GM03348 (cell line): ENCODE data around the gene FIBP.

Source experiments
- DNase-seq: peaks from one replicate; pipeline ENCODE4 v3.0.0; 2012; ENCODE audit warnings: low spot score

The FIBP gene

GRCh38 chr11:65870706-65871681 is 17.3 kb downstream of the FIBP start:
- DNase-seq = no peak

- no peak for DNase-seq
These were observed 18.0 kb downstream of the FIBP start for GRCh38 chr11:65870307-65870658.

- no peak for DNase-seq
These were observed 18.5 kb downstream of the FIBP start for GRCh38 chr11:65869643-65870306.

- DNase-seq = no peak
These were observed 19.4 kb downstream of the FIBP start for GRCh38 chr11:65868907-65869306.

- DNase-seq = no peak
These were observed 20.1 kb downstream of the FIBP start for GRCh38 chr11:65868076-65868667.

GRCh38 chr11:65867284-65868071 is 20.8 kb downstream of the FIBP start:
- peak; percentile 46 for DNase-seq

- no peak for DNase-seq
These were observed 21.6 kb downstream of the FIBP start for GRCh38 chr11:65866509-65867283.

GRCh38 chr11:65865550-65866172 is 22.6 kb downstream of the FIBP start:
- no peak for DNase-seq

GRCh38 chr11:65864706-65865471 is 23.4 kb downstream of the FIBP start:
- DNase-seq = no peak

GRCh38 chr11:65863889-65864705 is 24.2 kb downstream of the FIBP start:
- DNase-seq = no peak

GRCh38 chr11:65862941-65863888 is 25.1 kb downstream of the FIBP start:
- no peak for DNase-seq

- DNase-seq = no peak
These were observed 26.0 kb downstream of the FIBP start for GRCh38 chr11:65862191-65862735.

- DNase-seq = no peak
These were observed 26.6 kb downstream of the FIBP start for GRCh38 chr11:65861533-65862183.

GRCh38 chr11:65861165-65861505 is 27.1 kb downstream of the FIBP start:
- no peak for DNase-seq

GRCh38 chr11:65860278-65861164 is 27.8 kb downstream of the FIBP start, which contains the start of gene MUS81:
Gene MUS81, plus strand, starts transcription at chr11:65860433. Its CDS starts 321 bp downstream, at chr11:65860754.
- DNase-seq = peak; percentile 92

GRCh38 chr11:65859812-65860277 is 28.4 kb downstream of the FIBP start:
- DNase-seq = no peak
